Inferior parietal cortex (tissue), 1 donor: ENCODE measurements around the gene E2F7.

Experiments used
- DNase-seq: peaks from one replicate; pipeline ENCODE4 v3.0.0-alpha.2; 2016; ENCODE audit errors: extremely low spot score

The E2F7 gene

DNA sequence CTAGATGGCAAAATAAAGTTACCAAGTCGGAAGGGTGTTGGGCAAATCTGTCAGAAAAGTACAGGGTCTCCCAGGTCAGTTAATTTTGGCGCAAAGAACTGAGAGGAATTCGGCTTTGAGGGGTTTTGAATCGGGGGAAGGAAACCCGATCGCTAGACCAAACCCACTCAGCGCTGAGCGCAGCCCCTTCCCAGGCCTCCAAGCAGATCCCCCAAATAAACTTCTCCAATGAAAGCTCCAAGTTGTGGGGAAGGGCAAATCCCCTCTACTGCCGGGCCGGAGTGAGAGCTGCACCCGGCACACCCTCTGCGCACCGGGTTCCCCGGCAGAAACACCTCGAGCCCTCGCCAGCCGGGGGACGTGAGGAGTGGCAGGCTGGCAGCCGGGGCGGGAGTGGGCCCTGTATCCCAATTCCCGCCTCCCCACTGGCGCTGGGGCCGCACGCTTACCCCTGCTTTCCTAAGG, 441 bp downstream of the E2F7 start:
- no peak for DNase-seq

DNA sequence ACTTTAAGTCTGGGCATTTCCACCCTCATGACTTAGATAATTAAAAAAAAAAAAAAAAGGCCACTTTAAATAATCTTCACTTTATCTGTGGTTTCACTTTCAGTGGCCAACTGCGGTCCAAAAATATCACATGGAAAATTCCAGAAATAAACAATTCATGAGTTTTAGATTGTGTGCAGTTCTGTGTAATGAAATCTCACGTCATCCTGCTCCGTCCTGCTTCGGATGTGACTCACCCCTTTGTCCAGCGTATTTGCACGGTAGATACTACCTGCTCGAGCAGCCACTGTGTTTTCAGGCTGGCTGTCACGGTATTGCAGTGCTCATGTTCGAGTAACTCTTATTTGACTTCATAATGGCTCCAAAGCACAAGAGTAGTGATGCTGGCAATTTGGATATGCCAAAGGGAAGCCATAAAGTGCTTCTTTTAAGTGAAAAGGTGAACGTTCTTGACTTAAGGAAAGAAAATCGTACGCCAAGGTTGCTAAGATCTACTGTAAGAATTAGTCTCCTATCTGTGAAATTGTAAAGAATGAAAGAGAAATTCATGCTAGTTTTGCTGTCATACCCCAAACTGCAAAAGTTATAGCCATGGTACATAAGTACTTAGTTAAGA, 2.4 kb downstream of the E2F7 start:
- no peak for DNase-seq

DNA sequence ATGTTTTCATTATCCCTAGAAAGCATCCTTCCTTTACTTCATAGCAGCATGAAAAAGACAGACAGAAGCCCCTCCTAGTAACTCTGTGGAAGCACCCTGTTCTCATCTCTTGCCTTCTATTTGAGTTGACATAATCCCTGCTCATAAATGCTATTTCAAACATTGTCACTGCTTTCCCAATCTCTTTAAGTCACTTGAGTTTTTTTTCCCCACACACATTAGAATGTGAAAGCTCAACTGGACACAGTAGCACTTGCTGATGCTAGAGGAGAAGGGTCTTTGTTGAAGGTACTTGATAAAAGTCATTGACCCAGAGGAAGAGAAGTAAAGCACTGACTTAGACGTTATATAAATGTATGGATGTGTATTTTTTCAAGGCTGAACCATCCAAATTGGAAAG, 3.0 kb downstream of the E2F7 start:
- no peak for DNase-seq

DNA sequence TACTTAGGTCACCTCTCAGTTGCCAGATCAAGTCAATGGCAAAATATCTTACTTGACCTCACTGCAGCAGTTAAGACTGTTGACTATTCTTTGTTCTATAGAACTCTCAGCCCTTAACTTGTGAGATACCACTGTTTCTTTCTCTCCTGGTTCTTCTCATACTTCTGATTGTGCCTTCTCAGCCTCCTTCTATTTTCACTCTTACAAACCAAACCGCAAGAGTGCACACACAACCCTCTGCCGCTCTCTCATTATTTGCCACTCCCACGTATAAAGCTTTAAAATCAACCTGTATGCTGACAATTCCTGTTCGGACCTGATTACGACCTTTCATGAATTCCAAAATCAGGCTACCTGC, 4.5 kb downstream of the E2F7 start:
- DNase-seq: no peak

DNA sequence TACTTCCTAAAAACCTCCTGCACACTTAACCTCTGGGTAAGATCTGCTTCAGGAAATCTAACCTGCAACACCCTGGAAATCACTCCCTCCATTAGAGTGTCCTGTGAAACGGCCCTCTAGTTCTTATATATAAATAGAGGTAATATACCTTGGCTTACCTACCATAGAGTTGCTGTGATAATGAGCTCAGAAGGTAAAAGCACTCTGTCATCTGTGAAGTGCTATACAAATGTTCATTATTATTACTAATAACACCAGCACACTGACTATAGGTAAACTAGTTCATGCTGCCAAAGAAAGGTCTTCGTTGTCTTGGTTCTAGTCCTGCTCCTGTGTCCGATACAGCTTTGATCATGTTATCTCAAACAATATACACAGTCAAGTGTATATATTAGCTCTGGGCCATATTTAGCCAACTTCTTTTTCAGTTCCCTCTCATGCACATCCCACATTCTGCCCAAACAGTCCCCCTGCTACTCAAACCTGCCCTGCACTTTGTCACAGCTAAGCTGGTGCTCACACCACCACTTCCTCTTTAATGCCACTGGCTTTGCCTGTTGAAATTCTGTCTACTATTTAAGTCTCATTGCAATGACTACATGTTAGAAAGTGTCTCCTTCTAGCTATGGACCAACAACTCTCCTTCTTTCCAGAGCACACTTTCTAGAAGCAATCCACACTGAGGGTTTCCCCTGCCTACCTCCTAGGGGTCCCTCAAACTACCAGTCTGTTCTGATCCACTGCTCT, 5.1 kb downstream of the E2F7 start:
- DNase-seq: no peak

DNA sequence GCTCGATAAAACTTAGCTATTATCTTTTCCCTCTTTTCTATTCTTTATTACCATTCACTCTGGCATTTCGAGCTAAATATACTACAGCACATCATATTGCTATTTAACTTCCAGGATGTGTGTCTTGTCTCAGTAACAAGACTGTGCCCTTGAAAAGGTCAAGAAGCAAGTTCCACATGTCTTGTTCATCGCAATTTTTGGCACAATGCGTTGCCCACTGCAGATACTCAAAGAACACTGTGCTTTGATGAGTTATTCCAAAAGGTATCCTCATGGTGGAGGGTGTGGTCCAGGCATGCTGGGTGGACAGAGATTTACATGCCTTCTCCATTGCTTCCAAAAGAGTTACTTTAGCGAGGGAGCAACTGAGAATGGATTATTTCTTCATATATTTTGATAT, 6.6 kb downstream of the E2F7 start:
- no peak for DNase-seq

DNA sequence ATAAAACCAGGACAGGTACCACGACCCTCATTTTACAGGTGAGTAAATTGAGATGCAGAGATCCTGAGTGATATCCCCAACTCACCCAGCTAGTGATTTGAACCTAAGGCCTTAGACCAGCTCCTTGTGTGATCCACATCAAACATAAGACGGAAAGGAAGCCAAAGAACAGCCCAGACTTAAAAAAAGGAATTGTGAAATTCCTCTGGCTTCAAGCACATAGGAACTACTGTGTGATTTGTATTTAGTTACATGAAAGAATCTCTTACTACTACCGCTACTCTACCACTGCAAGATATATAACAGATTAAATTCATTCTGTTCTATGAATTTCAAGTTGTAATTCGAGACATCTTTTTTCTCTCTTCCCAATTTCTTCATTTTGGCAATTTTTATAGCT, 10.5 kb downstream of the E2F7 start:
- DNase-seq: no peak

DNA sequence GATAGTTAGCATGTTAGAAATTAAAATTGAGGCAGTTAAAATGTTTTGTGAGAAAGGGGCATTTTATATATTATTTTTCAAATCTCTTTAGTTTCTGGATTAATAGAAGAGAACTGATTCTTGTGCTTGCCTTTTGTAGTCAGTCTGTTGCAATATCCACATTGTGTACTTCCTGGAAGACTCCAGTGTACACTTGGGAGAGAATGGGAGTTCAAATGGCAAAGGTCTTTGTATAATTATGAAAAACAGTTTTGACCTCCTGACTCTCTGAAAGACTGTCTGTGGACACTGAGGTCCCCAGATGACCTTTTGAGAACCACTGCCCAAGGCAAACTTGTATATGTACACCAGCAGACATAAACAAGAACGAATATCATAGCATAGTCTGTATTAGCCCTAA, 12.1 kb downstream of the E2F7 start:
- DNase-seq: no peak

DNA sequence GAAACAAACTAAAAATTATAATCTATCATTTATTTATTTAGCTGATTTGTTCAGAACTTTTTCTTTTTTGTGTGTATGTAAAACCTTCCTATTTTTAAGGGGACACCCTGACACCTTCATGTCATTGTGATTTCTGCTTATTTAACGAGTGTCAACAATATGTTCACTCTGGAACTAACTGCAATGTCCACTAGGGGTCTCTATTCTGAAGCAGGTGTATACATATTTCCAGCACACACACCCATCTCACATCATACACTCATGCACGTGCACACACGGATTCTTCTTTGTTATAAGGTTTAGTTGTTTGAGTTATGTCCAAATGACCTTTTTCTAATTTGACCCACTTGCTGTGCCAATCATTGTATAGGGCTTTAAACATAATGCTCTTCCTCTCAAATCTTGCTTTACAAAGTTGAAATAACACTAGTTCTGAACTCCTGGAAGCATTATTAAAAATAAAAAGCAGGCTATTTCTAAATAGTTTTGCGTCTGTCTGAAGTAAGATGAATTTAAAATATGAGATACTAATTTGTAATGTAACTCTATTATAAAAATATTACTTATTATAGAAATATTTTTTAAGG, 15.5 kb downstream of the E2F7 start:
- peak; percentile 60 for DNase-seq

DNA sequence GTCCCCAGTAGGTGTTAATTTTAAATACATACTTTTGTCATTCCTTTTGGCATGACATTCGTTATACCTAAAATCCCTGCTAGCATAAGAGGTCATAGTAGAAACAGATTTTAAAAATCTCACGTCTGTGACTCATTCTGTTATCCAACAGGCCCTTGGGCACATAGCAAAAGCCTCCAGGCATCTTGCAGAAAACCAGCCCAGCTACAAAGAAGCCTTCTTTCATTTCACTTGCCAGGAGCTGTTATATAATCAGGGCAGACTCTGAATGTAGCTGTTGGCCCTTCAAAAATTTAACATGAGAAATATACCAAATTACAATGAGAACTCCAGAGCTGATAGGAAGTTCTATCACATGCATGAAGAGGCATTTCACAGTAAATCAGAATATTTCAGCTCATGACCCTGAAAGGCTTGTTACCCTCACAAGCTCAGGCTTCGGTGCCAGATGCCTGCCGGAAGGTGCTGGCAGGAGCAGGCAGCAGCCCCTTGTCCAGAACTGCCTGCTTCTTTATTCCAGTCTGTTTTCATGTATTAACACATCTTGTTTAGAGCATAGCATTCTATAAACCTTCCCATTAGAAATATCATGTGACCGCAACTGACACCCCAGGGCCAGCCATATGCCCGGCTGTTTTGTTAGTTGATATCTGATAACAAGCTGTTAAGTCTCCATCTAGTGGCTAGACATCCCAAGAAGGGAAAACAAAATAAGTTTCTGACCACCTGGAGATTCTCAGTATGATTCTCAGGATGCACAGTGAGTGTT, 17.8 kb downstream of the E2F7 start:
- peak; percentile 61 for DNase-seq

DNA sequence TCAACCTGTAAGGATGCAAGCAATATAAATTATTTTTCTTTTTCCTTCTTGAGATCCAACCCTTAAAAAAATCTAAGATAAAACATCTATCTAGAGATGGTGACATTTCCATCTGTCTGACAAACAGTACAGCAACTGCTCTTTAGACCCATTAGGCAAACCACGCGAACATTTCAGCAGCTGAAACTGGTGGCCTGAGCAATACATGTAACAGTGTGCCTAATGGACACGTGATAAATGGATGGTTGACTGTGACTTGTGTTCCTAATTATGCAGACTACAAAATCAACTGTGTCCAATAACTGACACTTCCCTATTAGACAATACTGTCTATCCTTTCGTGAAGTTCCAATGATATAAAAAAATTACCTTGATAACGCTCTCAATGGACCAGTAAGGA, 18.9 kb downstream of the E2F7 start:
- no peak for DNase-seq

DNA sequence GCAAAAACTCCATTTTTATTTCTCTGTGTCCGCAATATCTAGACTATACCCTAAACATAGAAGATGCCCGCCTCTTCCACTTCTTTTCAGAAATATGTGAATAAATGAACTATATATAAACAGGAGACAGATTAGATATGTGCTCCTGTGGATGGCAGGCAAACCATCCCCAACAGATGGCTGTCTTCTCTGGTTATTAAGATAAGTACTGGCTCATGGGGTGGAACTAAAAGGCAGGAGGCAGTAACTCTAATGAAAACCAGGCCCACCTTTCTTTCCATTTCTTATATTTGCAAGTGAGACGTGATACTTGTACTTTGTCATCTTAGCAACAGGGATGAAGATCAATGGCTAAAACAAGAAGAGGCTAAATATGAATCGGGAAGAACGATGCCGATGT, 20.2 kb downstream of the E2F7 start:
- DNase-seq: no peak

DNA sequence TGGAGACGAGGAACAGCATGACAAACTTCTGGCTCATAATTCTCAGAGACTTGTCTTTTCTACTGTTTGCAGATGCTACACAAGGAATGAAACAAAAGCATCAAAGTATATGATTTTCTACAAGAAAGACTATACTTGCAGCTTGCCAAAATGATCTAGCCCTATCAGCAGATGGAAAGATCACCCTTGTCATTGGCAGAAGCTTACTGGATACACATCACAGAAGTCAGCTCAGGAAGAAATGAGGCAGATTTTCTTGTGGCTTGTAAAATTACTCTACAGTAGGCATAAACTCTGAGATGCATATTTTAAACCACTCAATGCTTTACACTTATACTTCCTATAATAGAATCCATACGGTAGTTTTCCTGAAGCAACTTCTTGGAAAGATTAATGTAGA, 20.6 kb downstream of the E2F7 start:
- DNase-seq: no peak

DNA sequence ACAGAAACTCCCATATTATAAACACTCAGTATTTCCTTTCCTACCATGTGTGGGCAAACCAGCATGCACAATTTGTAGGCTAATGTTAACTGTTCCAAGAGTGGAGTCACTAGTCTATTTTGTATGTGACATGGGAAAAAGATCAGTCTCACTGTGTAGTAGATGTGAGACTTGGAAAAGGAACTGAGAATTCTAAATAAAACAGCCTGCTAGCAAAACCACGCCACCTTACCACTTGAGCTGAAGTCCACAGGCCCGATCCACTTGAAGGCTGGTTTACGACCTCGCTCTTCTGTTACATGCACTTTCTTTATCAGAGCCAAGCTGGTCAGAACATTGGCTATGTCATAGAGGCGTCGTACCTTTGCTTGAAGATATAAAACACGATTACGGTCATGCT, 22.5 kb downstream of the E2F7 start:
- DNase-seq: no peak

DNA sequence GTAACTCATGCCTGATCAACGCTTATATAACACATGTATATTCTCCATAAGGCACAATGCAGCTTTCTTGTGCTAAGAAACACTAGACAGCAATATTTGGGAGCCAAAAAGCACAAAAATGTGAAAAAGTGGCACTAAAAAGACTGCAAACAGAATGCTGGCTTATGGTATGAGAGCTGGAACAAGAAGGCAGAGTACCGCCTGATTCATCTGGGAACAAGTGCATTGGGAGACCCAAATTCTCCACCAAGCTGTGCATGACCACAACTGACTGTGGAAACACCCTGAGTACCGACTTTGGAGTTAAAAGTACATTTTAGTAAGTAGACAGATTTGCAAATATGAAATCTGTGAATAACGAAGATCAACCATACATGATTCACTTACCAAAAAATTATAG, 25.1 kb downstream of the E2F7 start:
- DNase-seq: no peak

DNA sequence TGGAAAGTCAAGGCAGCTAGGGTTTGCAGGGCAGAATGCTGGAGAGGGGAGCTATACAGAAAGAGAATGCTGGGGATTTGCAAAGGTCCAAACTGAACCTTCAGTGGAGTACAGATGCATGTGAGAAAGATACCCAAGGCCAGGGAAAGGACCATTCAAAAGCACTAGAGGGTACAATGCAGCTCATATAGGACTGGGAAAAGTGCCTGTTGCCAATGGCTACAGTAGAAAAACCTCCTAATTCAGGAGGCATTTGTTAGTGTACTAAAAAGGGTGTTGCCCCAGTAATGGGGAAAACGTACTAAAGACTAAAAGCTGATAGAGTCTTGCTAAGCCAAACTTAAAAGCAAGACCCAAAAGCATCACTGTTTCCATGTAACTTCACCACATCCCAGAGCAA, 30.1 kb downstream of the E2F7 start:
- no peak for DNase-seq

DNA sequence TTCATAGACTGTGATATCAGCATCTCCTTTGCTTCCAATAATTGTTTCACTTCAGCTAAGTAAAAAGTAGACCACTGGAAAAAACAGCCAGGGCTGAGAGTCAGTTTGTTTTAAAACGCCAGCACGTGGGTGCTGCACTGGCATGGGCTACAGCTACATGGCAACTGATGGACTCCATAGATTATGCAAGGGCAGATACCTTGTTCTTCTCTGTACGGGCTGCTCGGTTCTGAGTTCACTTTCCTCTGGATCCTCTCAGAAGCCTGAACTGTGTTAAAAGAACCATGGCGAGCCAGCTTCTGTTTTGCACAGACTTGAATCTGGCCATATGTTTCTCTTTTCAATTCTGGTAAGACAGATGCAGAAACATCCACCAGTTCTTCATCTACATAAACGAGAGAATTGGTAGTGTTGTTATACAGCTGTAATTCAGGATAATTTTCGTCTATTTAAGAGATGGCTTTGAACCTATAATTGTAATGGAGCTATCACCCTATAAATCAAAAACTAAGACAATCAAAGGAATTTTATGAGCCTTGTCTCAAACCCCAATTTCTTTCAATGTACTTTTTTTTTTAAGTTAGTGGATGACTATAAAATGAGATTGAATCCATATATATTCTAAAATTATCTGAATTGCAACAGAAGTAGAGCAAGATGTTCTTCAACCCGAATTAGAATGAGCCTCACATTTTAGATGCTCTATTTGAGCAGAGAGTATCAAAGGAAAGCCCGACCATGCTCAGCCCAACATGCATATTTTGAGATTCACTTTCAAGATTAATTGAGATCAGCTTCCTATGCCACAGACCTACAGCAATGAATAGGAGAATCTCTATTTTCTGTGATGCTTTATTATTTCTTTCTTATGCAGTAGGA, 31.5 kb downstream of the E2F7 start:
- DNase-seq: peak; percentile 50

DNA sequence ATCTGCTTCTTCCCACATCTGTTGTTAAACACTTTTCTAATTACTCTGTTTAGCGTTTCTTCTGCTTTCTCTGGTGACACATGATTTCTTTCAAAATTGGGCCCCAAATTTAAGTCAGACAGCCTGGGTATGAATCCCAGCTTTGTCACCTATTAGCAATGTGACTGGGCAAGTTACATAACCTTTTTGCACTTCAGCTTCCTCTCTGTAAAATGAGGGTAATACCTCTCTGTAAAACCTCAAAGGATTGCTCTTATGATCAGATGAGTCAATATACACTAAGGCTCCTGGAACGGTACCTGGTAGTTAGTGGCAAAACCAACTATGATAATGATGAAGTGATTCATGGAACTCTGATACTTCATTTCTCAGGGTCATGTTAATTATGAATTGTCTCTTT, 33.0 kb downstream of the E2F7 start:
- DNase-seq: no peak

DNA sequence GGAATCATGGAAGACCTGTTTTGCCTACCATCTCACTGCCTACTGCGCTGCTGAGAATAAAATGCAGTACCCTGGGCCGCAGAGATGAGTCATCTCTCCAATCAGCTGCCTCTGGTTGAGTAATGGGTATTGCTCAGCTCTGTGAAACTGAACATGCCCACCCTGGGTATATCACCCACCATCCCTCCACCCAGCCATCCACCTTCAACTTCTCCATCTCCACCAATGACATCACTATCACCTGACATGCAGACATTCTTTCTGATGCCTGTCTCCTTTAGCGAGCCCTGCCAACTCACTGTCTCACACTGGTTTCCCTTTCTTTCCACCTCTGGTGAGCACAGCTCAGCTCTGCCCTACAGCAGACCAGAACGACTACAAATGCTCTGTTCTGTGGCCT, 33.6 kb downstream of the E2F7 start:
- peak; percentile 25 for DNase-seq

DNA sequence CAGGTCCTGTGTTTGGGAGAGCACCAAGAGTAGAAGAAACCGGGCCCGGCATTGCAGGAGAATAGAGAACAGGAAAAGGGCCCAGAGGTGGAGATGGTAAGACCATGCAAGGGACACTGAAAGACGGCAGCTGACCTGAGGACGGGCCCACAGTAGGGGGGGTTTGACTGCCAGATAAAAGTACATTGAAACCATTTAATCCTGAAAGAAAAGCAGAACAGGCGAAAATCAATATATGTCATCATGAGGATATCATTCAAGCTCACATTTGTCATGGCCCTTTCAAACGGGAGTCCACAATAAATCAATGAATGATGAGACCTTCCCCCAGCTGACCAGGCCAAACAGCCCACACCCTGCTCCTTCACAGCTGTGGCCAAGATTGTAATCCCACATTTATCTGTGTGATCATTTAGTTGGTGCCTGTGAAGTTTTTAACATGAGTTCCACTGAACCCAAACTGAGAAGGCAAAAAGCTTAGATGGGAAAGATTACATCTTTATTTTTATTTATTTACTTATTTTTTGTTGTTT, 39.5 kb downstream of the E2F7 start:
- DNase-seq: no peak

DNA sequence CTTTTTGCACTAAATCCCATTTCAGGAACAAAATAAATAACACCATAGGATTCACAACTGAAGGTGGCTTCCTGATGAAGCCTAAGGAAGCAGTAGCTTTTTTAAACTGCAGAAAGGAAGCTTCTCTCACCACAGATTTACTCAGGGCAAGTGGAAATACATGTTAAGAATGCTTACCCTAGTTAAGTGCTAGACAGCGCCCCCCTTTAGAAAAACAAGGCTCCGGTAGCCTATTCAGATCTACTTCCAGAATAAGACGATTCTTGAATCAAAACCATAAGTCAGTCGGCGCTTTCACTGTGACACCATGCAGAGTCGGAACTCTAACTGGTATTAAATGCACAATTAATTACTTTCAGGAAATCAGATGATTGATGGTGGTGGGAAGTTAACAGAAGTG, 41.9 kb downstream of the E2F7 start:
- DNase-seq: no peak
